ENCODE data around the gene OSTF1. TPM values are rescaled to one million over a fixed set of nuclear protein-coding genes. Genes with fewer than 3 reads are reported as not detected.

Gene OSTF1
- polyA plus RNA-seq, 1 donor: 33.3 TPM

DNA sequence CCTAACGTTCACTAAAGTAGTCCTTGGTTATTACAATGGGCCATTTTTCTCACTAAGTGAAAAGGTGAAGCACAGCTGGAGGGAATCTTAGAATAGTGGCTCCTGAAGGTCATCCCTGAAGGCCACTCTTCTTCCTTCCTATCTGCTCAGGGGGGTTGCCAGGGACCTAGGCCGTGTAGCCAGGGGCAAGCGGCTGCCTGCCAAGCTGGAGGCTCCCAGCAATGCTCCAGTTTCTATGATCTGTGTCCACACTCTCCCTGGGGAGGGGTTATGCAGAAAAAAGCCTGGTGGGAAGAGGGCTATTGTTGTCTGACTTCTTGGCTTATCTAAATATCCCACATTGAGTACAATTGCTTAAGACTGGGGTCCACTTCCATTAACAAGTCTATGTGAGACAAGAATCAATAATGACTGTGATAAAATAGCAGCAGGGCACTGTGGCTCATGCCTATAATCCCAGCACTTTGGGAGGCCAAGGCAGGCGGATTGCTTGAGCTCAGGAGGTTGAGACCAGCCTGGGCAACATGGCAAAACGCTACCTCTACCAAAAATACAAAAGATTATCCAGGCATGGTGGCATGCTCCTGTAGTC, 4.1 kb upstream of the OSTF1 start:
- Histone ChIP-seq H3K36me3 (ENCODE audit: control insufficient read depth, insufficient read depth, low read length) (peaks cover 20% of the 10 kb centered on the region), H3K4me1 (ENCODE audit: control insufficient read depth, insufficient read depth, low read length) (peaks cover 10% of the 10 kb centered on the region), H3K27ac (ENCODE audit: low read length) (no peak overlapping the region), H3K4me3 (ENCODE audit: low read length) (no peak overlapping the region), H3K9me3 (ENCODE audit: control insufficient read depth, low read depth, low read length) (peaks cover 2% of the 10 kb centered on the region), H3K27me3 (ENCODE audit: control insufficient read depth, insufficient read depth, low read length) (no peaks in the 10 kb centered on the region)
- no CpG with 5 or more reads among the region's 5 CpGs for WGBS (ENCODE audit: insufficient coverage, low lambda C conversion rate)
- no peak for DNase-seq

- Histone ChIP-seq H3K4me3 (ENCODE audit: low read length) (no peak overlapping the region), H3K9me3 (ENCODE audit: control insufficient read depth, low read depth, low read length) (peaks cover 2% of the 10 kb centered on the region), H3K4me1 (ENCODE audit: control insufficient read depth, insufficient read depth, low read length) (peaks cover 17% of the 10 kb centered on the region), H3K27ac (ENCODE audit: low read length) (no peak overlapping the region), H3K27me3 (ENCODE audit: control insufficient read depth, insufficient read depth, low read length) (no peaks in the 10 kb centered on the region), H3K36me3 (ENCODE audit: control insufficient read depth, insufficient read depth, low read length) (peaks cover 13% of the 10 kb centered on the region)
- no CpG with 5 or more reads among the region's 1 CpG for WGBS (ENCODE audit: insufficient coverage, low lambda C conversion rate)
- no peak for DNase-seq
Observed at GRCh38 chr9:75085640-75086039, 2.7 kb upstream of the OSTF1 start.

- H3K27ac ChIP-seq (ENCODE audit: low read length): peak overlapping the region; percentile 99
- H3K27me3 ChIP-seq (ENCODE audit: control insufficient read depth, insufficient read depth, low read length): no peaks in the 10 kb centered on the region
- H3K36me3 ChIP-seq (ENCODE audit: control insufficient read depth, insufficient read depth, low read length): peaks cover 4% of the 10 kb centered on the region
- WGBS (ENCODE audit: insufficient coverage, low lambda C conversion rate): 6% methylated on average over 2 of the region's 16 CpGs
- peaks cover 17% of the 10 kb centered on the region for H3K4me1 ChIP-seq (ENCODE audit: control insufficient read depth, insufficient read depth, low read length)
- DNase-seq: peak in 1 of 2 donors; percentile 74
- H3K4me3 ChIP-seq (ENCODE audit: low read length): peak overlapping the region; percentile 99
- H3K9me3 ChIP-seq (ENCODE audit: control insufficient read depth, low read depth, low read length): peaks cover 2% of the 10 kb centered on the region
Observed at GRCh38 chr9:75086541-75087288, 1.6 kb upstream of the OSTF1 start.

DNA sequence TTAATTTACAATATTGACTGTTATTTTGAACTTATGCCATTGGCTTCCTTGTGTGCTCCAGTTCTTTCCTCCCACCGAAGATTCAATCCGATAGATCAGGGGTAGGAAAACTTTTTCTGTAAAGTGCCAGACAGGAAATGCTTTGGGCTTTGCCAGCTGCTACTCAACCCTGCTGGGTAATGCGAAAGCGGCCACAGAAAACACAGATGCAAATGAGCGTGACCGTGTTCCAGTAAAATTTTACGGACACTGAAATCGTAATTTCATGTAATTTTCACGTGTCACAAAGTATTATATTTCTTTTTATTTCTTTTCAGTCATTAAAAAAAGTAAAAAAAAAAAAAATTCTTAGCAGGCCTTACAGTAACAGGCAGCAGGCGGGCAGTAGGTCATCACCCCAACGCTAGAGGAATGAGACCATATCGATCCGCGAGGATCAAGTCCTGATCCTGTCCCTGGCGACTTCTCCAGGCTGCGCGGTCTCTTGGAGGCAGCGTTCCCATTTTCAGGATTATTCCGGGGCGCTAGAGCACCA, 958 bp upstream of the OSTF1 start:
- Histone ChIP-seq H3K4me1 (ENCODE audit: control insufficient read depth, insufficient read depth, low read length) (peaks cover 17% of the 10 kb centered on the region), H3K9me3 (ENCODE audit: control insufficient read depth, low read depth, low read length) (peaks cover 2% of the 10 kb centered on the region), H3K4me3 (ENCODE audit: low read length) (peak overlapping the region; percentile 99), H3K36me3 (ENCODE audit: control insufficient read depth, insufficient read depth, low read length) (peaks cover 4% of the 10 kb centered on the region), H3K27ac (ENCODE audit: low read length) (peak overlapping the region; percentile 99), H3K27me3 (ENCODE audit: control insufficient read depth, insufficient read depth, low read length) (no peaks in the 10 kb centered on the region)
- WGBS (ENCODE audit: insufficient coverage, low lambda C conversion rate): 11% methylated on average over 4 of the region's 20 CpGs
- DNase-seq: peak in 1 of 2 donors; percentile 62

DNA sequence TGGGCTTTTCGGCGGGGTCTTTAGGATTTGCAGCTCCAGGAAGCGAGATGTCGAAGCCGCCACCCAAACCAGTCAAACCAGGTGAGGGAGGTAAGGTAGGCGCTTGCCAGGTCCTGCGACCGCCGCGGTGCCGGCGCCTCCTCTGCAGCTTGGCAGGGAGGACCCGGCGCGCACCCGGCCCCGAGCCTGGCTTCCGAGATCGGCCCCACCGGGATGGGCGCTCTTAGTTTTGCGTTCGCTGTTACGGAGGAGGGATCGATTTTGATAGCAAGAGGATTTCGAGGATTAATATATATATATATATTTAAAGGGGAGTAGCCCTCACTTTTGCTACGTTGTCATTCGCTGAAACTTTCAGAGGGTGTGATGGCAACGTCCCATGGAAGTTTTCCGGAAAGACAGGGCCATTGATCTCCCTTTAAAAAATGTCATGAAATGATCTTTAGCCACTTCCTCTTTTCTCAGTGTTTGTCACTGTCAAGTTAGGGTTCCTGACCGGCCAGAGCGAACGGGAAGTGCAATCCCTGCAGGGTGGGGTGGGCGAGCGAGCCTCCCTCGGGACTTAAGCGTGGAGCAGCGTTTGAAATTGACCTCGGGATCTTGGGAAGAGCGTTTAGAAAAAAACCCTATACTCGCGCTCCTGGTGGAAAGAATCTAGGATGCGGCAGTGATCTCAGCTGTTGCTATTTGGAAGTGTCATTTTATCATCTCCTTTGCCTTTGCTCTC, 495 bp downstream of the OSTF1 start:
- peak; percentile 38 to 76 for DNase-seq
- Histone ChIP-seq H3K4me1 (ENCODE audit: control insufficient read depth, insufficient read depth, low read length) (peaks cover 13% of the 10 kb centered on the region), H3K27me3 (ENCODE audit: control insufficient read depth, insufficient read depth, low read length) (no peaks in the 10 kb centered on the region), H3K9me3 (ENCODE audit: control insufficient read depth, low read depth, low read length) (peaks cover 2% of the 10 kb centered on the region), H3K36me3 (ENCODE audit: control insufficient read depth, insufficient read depth, low read length) (no peaks in the 10 kb centered on the region), H3K4me3 (ENCODE audit: low read length) (peak overlapping the region; percentile 96), H3K27ac (ENCODE audit: low read length) (peak overlapping the region; percentile 98)
- 0% methylated on average over 4 of the region's 43 CpGs for WGBS (ENCODE audit: insufficient coverage, low lambda C conversion rate)

- no peak for DNase-seq
- Histone ChIP-seq H3K27me3 (ENCODE audit: control insufficient read depth, insufficient read depth, low read length) (no peaks in the 10 kb centered on the region), H3K9me3 (ENCODE audit: control insufficient read depth, low read depth, low read length) (peaks cover 2% of the 10 kb centered on the region), H3K4me3 (ENCODE audit: low read length) (peak overlapping the region; percentile 96), H3K4me1 (ENCODE audit: control insufficient read depth, insufficient read depth, low read length) (peaks cover 9% of the 10 kb centered on the region), H3K36me3 (ENCODE audit: control insufficient read depth, insufficient read depth, low read length) (no peaks in the 10 kb centered on the region), H3K27ac (ENCODE audit: low read length) (peak overlapping the region; percentile 98)
- 24% methylated on average over 6 of the region's 11 CpGs for WGBS (ENCODE audit: insufficient coverage, low lambda C conversion rate)
Observed at GRCh38 chr9:75089373-75089766, 1.1 kb downstream of the OSTF1 start.

GRCh38 chr9:75090579-75090978, 2.3 kb downstream of the OSTF1 start:
- no peak for DNase-seq
- H3K4me1 ChIP-seq (ENCODE audit: control insufficient read depth, insufficient read depth, low read length): peaks cover 7% of the 10 kb centered on the region
- WGBS (ENCODE audit: insufficient coverage, low lambda C conversion rate): no CpG with 5 or more reads among the region's 4 CpGs
- no peaks in the 10 kb centered on the region for H3K36me3 ChIP-seq (ENCODE audit: control insufficient read depth, insufficient read depth, low read length)
- H3K4me3 ChIP-seq (ENCODE audit: low read length): no peak overlapping the region
- H3K27ac ChIP-seq (ENCODE audit: low read length): no peak overlapping the region
- peaks cover 2% of the 10 kb centered on the region for H3K9me3 ChIP-seq (ENCODE audit: control insufficient read depth, low read depth, low read length)
- no peaks in the 10 kb centered on the region for H3K27me3 ChIP-seq (ENCODE audit: control insufficient read depth, insufficient read depth, low read length)

- Histone ChIP-seq H3K4me1 (ENCODE audit: control insufficient read depth, insufficient read depth, low read length) (peaks cover 7% of the 10 kb centered on the region), H3K27ac (ENCODE audit: low read length) (no peak overlapping the region), H3K9me3 (ENCODE audit: control insufficient read depth, low read depth, low read length) (peaks cover 1% of the 10 kb centered on the region), H3K4me3 (ENCODE audit: low read length) (no peak overlapping the region), H3K36me3 (ENCODE audit: control insufficient read depth, insufficient read depth, low read length) (no peaks in the 10 kb centered on the region), H3K27me3 (ENCODE audit: control insufficient read depth, insufficient read depth, low read length) (no peaks in the 10 kb centered on the region)
- DNase-seq: no peak
- WGBS (ENCODE audit: insufficient coverage, low lambda C conversion rate): 96% methylated on average over 2 of the region's 4 CpGs
Observed at GRCh38 chr9:75092766-75093165, 4.5 kb downstream of the OSTF1 start.

DNA sequence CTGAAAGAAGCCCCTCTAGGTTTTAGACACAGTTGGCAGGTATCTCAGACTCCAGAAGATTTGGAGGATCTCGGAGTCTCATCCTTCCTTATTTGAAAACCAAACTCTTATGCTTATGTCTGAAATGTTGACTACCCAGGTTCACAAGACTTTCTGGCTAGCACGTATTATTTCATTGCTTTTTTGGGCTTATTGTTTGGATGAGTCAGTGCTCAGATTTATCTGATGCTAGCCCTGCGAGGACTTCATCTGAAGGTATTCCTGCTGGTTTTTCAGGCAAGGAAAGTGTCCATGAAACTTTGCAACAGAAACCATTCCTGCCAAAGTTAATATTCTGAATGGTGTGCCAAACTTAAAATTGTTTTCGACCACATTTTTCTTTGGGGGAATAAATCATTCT, 8.5 kb downstream of the OSTF1 start:
- Histone ChIP-seq H3K27me3 (ENCODE audit: control insufficient read depth, insufficient read depth, low read length) (no peaks in the 10 kb centered on the region), H3K27ac (ENCODE audit: low read length) (no peak overlapping the region), H3K4me3 (ENCODE audit: low read length) (no peak overlapping the region), H3K9me3 (ENCODE audit: control insufficient read depth, low read depth, low read length) (no peaks in the 10 kb centered on the region), H3K36me3 (ENCODE audit: control insufficient read depth, insufficient read depth, low read length) (no peaks in the 10 kb centered on the region), H3K4me1 (ENCODE audit: control insufficient read depth, insufficient read depth, low read length) (no peaks in the 10 kb centered on the region)
- WGBS (ENCODE audit: insufficient coverage, low lambda C conversion rate): no CpG with 5 or more reads among the region's 4 CpGs
- DNase-seq: no peak

DNA sequence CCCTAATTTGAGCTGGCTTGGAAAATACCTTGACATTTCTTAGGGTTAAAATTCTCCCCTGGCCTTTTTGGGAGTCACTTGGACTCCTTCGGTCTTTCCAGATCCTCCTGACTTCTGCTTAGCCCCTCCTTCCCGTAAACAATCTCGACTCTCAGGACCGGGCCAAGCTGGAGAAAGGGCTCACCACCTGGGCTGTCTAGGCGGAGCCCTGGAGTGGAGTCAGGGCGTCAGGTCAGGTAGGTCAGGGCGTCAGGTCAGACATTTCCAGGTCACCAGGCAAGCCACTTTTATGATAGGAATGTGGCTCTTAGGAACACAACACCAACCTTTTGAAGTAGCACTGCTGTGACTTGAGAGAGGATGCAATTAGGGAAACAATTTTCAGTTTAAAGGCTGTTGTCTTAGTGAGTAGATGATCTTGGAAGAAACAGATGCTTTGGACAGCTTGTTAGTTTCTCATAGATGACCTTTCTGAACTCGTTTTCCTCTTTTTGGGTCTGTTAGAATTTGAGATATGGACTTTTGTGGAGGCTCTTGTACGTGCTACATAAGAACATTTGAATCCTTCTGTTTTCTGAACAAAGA, 12.8 kb downstream of the OSTF1 start:
- no peaks in the 10 kb centered on the region for H3K27me3 ChIP-seq (ENCODE audit: control insufficient read depth, insufficient read depth, low read length)
- no peak for DNase-seq
- H3K36me3 ChIP-seq (ENCODE audit: control insufficient read depth, insufficient read depth, low read length): peaks cover 6% of the 10 kb centered on the region
- no peak overlapping the region for H3K4me3 ChIP-seq (ENCODE audit: low read length)
- H3K4me1 ChIP-seq (ENCODE audit: control insufficient read depth, insufficient read depth, low read length): no peaks in the 10 kb centered on the region
- WGBS (ENCODE audit: insufficient coverage, low lambda C conversion rate): no CpG with 5 or more reads among the region's 9 CpGs
- no peak overlapping the region for H3K27ac ChIP-seq (ENCODE audit: low read length)
- H3K9me3 ChIP-seq (ENCODE audit: control insufficient read depth, low read depth, low read length): no peaks in the 10 kb centered on the region
